Measurements from ENCODE around the gene SYT1. TPM values are rescaled to one million over a fixed set of nuclear protein-coding genes. Genes with fewer than 3 reads are reported as not detected.

SYT1 gene
- total and polyA plus RNA-seq, 2 of the 4 experiments (the other 2 are of a cell fraction) = 2.8 to 3.0 TPM

DNA sequence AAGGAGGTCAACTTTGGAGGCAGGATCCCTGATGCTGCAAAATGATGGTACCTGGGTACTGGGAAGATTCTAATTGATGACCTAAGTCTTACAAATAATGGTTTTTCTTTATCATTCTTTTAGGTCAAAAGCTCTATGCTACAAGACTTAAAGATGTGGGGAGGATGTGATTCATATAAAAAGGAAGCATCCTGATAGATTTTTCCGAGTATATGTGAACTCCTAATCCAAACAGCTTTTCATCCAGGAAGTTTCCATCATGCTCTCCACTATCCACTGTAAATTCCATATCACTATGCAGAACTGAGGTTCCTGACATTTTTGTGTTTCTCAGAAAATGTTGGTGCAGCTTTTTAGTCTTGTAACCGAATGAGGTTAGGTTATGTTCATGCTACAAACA lies 533.0 kb downstream of the SYT1 start:
- BruUV-seq (replicated peaks) = no TSS peak
- no peak overlapping the region for H3K9ac ChIP-seq (ENCODE audit: low read depth, low read length)
- H2AFZ ChIP-seq (replicated peaks; ENCODE audit: low read length, poor library complexity) = peak overlapping the region; percentile 67
- H2BK120ac ChIP-seq (ENCODE audit: low read depth, low read length) = peak overlapping the region; percentile 51; the same call in 1 of the 2 replicates
- no peaks in the 10 kb centered on the region for H3K9me3 ChIP-seq (ENCODE audit: control insufficient read depth, insufficient read depth, low read length)
- H4K5ac ChIP-seq (ENCODE audit: low read depth, low read length) = no peak overlapping the region
- POLR2A ChIA-PET (ENCODE audit: unreplicated experiment) = no interaction called here
- CTCF ChIA-PET = interaction anchor here (0.6 kb wide), 1 partner anchor 1224 kb away, joined by 3 read pairs; no protein-coding TSS in a partner anchor
- no peak overlapping the region for H3K4me3 ChIP-seq (ENCODE audit: insufficient read depth, low read depth, low read length)
- H3K36me3 ChIP-seq (ENCODE audit: control insufficient read depth, insufficient read depth, low read length) = no peaks in the 10 kb centered on the region
- 0 out of 2 replicates have a peak overlapping the region, but pooled peaks have one; percentile 12 for H2BK20ac ChIP-seq (ENCODE audit: low read depth, low read length)
- intact Hi-C loops (cut with micrococcal nuclease) = no loop called here
- no peaks in the 10 kb centered on the region for H3K27me3 ChIP-seq (ENCODE audit: control insufficient read depth, insufficient read depth, low read length)
- dilution Hi-C loops (cut with HindIII; ENCODE audit: low sequenced_read_pairs, unreplicated experiment) = no loop called here
- H3K14ac ChIP-seq (replicated peaks; ENCODE audit: low read depth, low read length) = peak overlapping the region; percentile 10; the same call in 1 of the 2 replicates
- H3K4me2 ChIP-seq (ENCODE audit: low read depth, low read length) = no peak overlapping the region
- H4K8ac ChIP-seq (ENCODE audit: low read depth in 2 of 2, low read length in 2 of 2) = peak overlapping the region in 1 of 2 experiments; percentile 57; a peak in 2 of 4 replicates
- no peak overlapping the region; the same call in 1 of the 2 replicates for H2AK5ac ChIP-seq (ENCODE audit: low read depth, low read length)
- H3K56ac ChIP-seq (ENCODE audit: extremely low read depth, insufficient read depth, low read length) = no peak overlapping the region
- peak overlapping the region; percentile 25; the same call in 1 of the 2 replicates for H4K91ac ChIP-seq (ENCODE audit: insufficient read depth, low read depth, low read length)
- no peak overlapping the region for H3K23ac ChIP-seq (ENCODE audit: low read depth, low read length)
- no peaks in the 10 kb centered on the region for H3K79me1 ChIP-seq (ENCODE audit: low read depth in 1 of 2, low read length in 2 of 2)
- no peak overlapping the region for H3K27ac ChIP-seq (ENCODE audit: insufficient read depth, low read length)
- peak; percentile 55 for DNase-seq
- TF ChIP-seq BHLHE40 (IDR thresholded peaks at IDR 0.05; ENCODE audit: low read depth, low read length) (no peak), SMC3 (IDR thresholded peaks at IDR 0.05; ENCODE audit: low read depth, low read length) (no peak), RFX5 (IDR thresholded peaks at IDR 0.05; ENCODE audit: low read depth, low read length) (no peak)
- no peak overlapping the region for H2AK9ac ChIP-seq (replicated peaks; ENCODE audit: low read depth, low read length, poor library complexity)
- H4K20me1 ChIP-seq (ENCODE audit: insufficient read depth, low read length) = no peaks in the 10 kb centered on the region
- peaks cover 4% of the 10 kb centered on the region; the same call in 1 of the 2 replicates for H3K4me1 ChIP-seq (ENCODE audit: control insufficient read depth, insufficient read depth, low read length)
- WGBS, 2 experiments (ENCODE audit: extremely low coverage in 2 of 2, insufficient read length in 1 of 2) = no CpG with 5 or more reads among the region's 2 CpGs
- in situ Hi-C loops (cut with MboI; ENCODE audit: low sequenced_read_pairs) = no loop called here
- no peak overlapping the region for H3K4ac ChIP-seq (ENCODE audit: low read depth, low read length)
- no peak overlapping the region for H2BK5ac ChIP-seq (ENCODE audit: low read depth, low read length, poor library complexity, severe bottlenecking)
- no peak overlapping the region for H2BK15ac ChIP-seq (ENCODE audit: low read depth, low read length)
- peak; percentile 70 for ATAC-seq (ENCODE audit: low read depth)
- H3K18ac ChIP-seq (ENCODE audit: low read depth, low read length) = no peak overlapping the region
- H3K9me1 ChIP-seq (ENCODE audit: insufficient read depth, low read length) = peaks cover 5% of the 10 kb centered on the region; the same call in 1 of the 2 replicates
